ENCODE data around the gene AP3M1. TPM values are rescaled to one million over a fixed set of nuclear protein-coding genes. Genes with fewer than 3 reads are reported as not detected.

Gene AP3M1
- total RNA-seq, 1 experiment from 2014 or later, result 34.4 TPM

DNA sequence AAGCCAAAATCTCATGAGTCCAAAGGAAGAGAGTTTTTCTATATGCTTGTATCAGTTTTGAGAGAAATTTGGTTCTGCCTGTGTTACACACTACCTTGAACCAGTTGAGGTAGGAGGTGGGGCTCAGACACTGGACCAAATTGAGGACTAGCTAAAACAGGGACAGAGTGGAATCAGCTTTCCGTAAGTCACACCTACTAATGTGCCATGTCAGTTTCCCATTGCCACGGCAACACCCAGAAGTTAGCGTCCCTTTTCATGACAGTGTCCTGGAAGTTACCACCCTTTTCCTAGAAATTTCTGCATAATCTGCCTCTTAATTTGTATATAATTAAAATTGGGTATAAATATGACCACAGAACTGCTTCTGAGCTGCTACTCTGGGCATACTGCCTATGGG is 9.4 kb upstream of the AP3M1 start:
- ChIA-PET CTCF (no interaction called here), RAD21 (ENCODE audit: low non-redundant PET in 1 of 2, low total read pairs in 2 of 2, uncharacterized antibody in 2 of 2, unreplicated experiment in 2 of 2) (no interaction called here), POLR2A (no interaction called here)
- peaks cover 50% of the 10 kb centered on the region for H3K79me2 ChIP-seq (ENCODE audit: insufficient read depth, low read length)
- no peak overlapping the region for H2AFZ ChIP-seq (ENCODE audit: low read depth, low read length, poor library complexity, severe bottlenecking)
- no peak overlapping the region for H3K27ac ChIP-seq (ENCODE audit: low read depth, low read length)
- H3K4me2 ChIP-seq (ENCODE audit: low read length), result no peak overlapping the region
- H3K36me3 ChIP-seq (ENCODE audit: control insufficient read depth in 1 of 2, insufficient read depth in 2 of 2, low read length in 2 of 2), result no peaks in the 10 kb centered on the region
- no peaks in the 10 kb centered on the region for H3K9me2 ChIP-seq (ENCODE audit: insufficient read depth)
- intact Hi-C loops (cut with micrococcal nuclease), result no loop called here
- no peaks in the 10 kb centered on the region for H3K27me3 ChIP-seq (ENCODE audit: insufficient read depth, low read length)
- H3K9ac ChIP-seq (ENCODE audit: low read length), result no peak overlapping the region
- no peak overlapping the region for H3K4me3 ChIP-seq (replicated peaks in 1 of 2; ENCODE audit: low read depth in 1 of 2, low read length in 2 of 2)
- no peaks in the 10 kb centered on the region for H3K9me3 ChIP-seq (ENCODE audit: control insufficient read depth in 1 of 2, insufficient read depth in 1 of 2, low read depth in 1 of 2, low read length in 2 of 2)
- H3K4me1 ChIP-seq (ENCODE audit: control insufficient read depth in 1 of 2, insufficient read depth in 2 of 2, low read length in 2 of 2), result peaks cover 7% of the 10 kb centered on the region in 2 experiments; a peak in 3 of 4 replicates
- ATAC-seq (no peak), DNase-seq (ENCODE audit: low read depth, low spot score) (no peak)
- TF ChIP-seq EZH2phosphoT487 (IDR thresholded peaks at IDR 0.05; ENCODE audit: borderline replicate concordance) (no peak), ZNF274 (IDR thresholded peaks at IDR 0.05; ENCODE audit: low read depth, low read length) (no peak), YY1 (IDR thresholded peaks at IDR 0.05; ENCODE audit: extremely low read depth, insufficient replicate concordance, low read depth, low read length) (no peak), TCF7L2 (IDR thresholded peaks at IDR 0.05; ENCODE audit: borderline replicate concordance, extremely low read depth, insufficient read depth, insufficient read length) (no peak), SP1 (IDR thresholded peaks at IDR 0.05; ENCODE audit: low read depth) (no peak), POLR2A (IDR thresholded peaks at IDR 0.05; ENCODE audit: borderline replicate concordance, extremely low read depth, insufficient read depth, insufficient read length) (no peak), SRF (IDR thresholded peaks at IDR 0.05; ENCODE audit: low read depth) (no peak), CBX3 (IDR thresholded peaks at IDR 0.05; ENCODE audit: low read depth) (no peak), ATF3 (IDR thresholded peaks at IDR 0.05) (no peak), ELF1 (IDR thresholded peaks at IDR 0.05; ENCODE audit: borderline replicate concordance, low read depth) (no peak)
- TF ChIP-seq, protein P1, sequence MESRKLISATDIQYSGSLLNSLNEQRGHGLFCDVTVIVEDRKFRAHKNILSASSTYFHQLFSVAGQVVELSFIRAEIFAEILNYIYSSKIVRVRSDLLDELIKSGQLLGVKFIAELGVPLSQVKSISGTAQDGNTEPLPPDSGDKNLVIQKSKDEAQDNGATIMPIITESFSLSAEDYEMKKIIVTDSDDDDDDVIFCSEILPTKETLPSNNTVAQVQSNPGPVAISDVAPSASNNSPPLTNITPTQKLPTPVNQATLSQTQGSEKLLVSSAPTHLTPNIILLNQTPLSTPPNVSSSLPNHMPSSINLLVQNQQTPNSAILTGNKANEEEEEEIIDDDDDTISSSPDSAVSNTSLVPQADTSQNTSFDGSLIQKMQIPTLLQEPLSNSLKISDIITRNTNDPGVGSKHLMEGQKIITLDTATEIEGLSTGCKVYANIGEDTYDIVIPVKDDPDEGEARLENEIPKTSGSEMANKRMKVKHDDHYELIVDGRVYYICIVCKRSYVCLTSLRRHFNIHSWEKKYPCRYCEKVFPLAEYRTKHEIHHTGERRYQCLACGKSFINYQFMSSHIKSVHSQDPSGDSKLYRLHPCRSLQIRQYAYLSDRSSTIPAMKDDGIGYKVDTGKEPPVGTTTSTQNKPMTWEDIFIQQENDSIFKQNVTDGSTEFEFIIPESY (IDR thresholded peaks at IDR 0.05; ENCODE audit: extremely low read depth, insufficient replicate concordance, low read length), result no peak
- TF ChIP-seq, protein P2, sequence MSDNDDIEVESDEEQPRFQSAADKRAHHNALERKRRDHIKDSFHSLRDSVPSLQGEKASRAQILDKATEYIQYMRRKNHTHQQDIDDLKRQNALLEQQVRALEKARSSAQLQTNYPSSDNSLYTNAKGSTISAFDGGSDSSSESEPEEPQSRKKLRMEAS (IDR thresholded peaks at IDR 0.05), result no peak
- H4K20me1 ChIP-seq (ENCODE audit: insufficient read depth), result no peaks in the 10 kb centered on the region
- BruUV-seq (replicated peaks), result no TSS peak

All from HCT116 (cell line).